Erythroblast (primary cell): ENCODE data around the gene KRT13.

Experiments
- GATA1 ChIP-seq: IDR thresholded peaks from 2 replicates; pipeline ENCODE4 v1.6.1; 2011; ENCODE audit warnings: low read depth, mild to moderate bottlenecking, control low read depth, low read length, moderate library complexity
- POLR2A ChIP-seq: IDR thresholded peaks from 2 replicates; pipeline ENCODE4 v1.6.1; 2011; ENCODE audit warnings: mild to moderate bottlenecking, low read length

DNA sequence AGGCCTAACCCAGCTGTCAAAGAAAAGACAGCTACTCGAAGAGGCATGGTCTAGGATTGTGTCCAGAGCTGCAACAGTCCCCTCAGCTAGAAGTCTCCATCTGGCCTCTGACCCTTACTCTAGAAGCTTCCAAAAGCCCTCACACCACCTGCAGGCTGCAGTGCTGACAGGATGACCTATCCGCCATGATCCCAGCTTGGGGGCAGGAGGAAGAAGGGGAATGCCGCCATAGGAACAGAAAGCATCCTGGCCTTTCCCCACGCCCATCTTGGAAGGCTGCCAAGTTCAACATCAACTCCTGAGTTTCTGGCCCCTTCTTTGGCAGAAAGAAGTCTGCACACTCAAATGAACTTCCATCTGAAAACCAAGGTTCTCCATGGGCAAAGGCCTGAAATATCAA, 12.6 kb downstream of the KRT13 start:
- TF ChIP-seq POLR2A: no peak
- TF ChIP-seq GATA1: no peak
